ENCODE data around the gene TIA1.

DNA sequence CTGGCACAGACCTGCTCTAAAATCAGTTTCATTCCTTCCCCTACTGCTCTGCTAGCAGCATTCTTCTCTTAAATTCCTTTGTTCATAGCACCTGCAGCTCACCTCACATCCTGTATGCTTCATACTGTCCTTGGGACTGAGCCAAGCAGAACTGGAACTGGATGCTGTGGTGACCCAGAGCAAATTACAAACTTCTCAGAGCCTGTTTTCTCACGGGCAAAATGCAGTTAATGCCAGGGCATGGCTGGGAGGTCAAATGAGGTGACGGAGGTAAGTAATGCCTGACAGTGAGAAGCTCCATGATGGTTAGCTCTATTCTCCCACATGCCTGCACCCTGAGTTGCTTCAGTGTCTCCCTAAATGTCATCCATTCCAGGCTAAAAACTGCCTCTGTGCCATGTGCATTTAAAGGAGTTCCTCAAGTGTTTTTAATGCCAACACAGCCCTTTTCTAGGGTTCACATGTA is 87.3 kb downstream of the TIA1 start:
- TF ChIP-seq, protein P1, sequence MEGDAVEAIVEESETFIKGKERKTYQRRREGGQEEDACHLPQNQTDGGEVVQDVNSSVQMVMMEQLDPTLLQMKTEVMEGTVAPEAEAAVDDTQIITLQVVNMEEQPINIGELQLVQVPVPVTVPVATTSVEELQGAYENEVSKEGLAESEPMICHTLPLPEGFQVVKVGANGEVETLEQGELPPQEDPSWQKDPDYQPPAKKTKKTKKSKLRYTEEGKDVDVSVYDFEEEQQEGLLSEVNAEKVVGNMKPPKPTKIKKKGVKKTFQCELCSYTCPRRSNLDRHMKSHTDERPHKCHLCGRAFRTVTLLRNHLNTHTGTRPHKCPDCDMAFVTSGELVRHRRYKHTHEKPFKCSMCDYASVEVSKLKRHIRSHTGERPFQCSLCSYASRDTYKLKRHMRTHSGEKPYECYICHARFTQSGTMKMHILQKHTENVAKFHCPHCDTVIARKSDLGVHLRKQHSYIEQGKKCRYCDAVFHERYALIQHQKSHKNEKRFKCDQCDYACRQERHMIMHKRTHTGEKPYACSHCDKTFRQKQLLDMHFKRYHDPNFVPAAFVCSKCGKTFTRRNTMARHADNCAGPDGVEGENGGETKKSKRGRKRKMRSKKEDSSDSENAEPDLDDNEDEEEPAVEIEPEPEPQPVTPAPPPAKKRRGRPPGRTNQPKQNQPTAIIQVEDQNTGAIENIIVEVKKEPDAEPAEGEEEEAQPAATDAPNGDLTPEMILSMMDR (IDR thresholded peaks at IDR 0.05; ENCODE audit: low read length), result no peak
- no peak for TF ChIP-seq EZH2 (optimal IDR thresholded peaks at IDR 0.05; ENCODE audit: low read depth, low read length)

All from MM.1S (cell line).